B cell (primary cell): ENCODE data around the gene IRF9. TPM values are rescaled to one million over a fixed set of nuclear protein-coding genes. Genes with fewer than 3 reads are reported as not detected.
A peak's percentile ranks its signal among the peaks of the same experiment; 100 is the strongest.

Experiments
- ATAC-seq: fragments of 200-7000 bp; cut with Tn5 transposase; one replicate; pipeline ENCODE4 v1.10.0; 2021; ENCODE audit warnings: low read depth, mild to moderate bottlenecking, moderate number of reproducible peaks, moderate library complexity
- CTCF ChIA-PET: fragments of 350-600 bp; sonication (Branson Sonifier 250); formaldehyde crosslinking; loops from one replicate; lab custom pipeline; 2021; ENCODE audit warnings: antibody characterized with exemption, inconsistent platforms; lab: Charles Lee
- POLR2A ChIA-PET: fragments of 350-600 bp; sonication (Branson Sonifier 250); formaldehyde crosslinking; loops from one replicate; lab custom pipeline; 2021; ENCODE audit warnings: antibody characterized with exemption; lab: Charles Lee
- DNase-seq: peaks from one replicate; pipeline ENCODE4 v3.0.0; 2013
- H2AFZ ChIP-seq: 2 replicates; pipeline ENCODE4 v1.6.1; 2012; ENCODE audit warnings: mild to moderate bottlenecking, low read depth, low read length; ENCODE audit not compliant: insufficient read depth, poor library complexity, severe bottlenecking
- H3K27ac ChIP-seq, 2 donors: 1 replicate in 1 of 2; 2 replicates in 1 of 2; pipeline ENCODE4 v1.5.1; 2012 to 2013; ENCODE audit warnings: low read length in 2 of 2, mild to moderate bottlenecking in 2 of 2, moderate library complexity in 1 of 2
- H3K27me3 ChIP-seq, 4 experiments: fragments of 200-600 bp in 1 of 4; sonication (generic) in 1 of 4; replicated peaks in 1 of 4; 1 replicate in 2 of 4; 2 replicates in 2 of 4; pipeline versions ENCODE4 v1.6.1 to v1.7.0; 2013 to 2016; ENCODE audit warnings: low read length in 3 of 4, mild to moderate bottlenecking in 2 of 4, mixed read lengths in 1 of 4, moderate library complexity in 1 of 4; ENCODE audit not compliant: insufficient read depth in 4 of 4, control insufficient read depth in 3 of 4; ENCODE audit errors: control extremely low read depth in 1 of 4
- H3K36me3 ChIP-seq, 2 experiments: replicated peaks in 1 of 2; 1 replicate in 1 of 2; 2 replicates in 1 of 2; pipeline versions ENCODE4 v1.6.1 to v1.7.1; 2013; ENCODE audit warnings: low read length in 1 of 2; ENCODE audit not compliant: insufficient read depth in 2 of 2, control insufficient read depth in 1 of 2; ENCODE audit errors: control extremely low read depth in 1 of 2, extremely low read depth in 1 of 2
- H3K4me1 ChIP-seq, 2 donors: fragments of 200-600 bp in 1 of 2; sonication (generic) in 1 of 2; 1 replicate in 1 of 2; 2 replicates in 1 of 2; pipeline versions ENCODE4 v1.5.1 to v1.6.1; 2013 to 2017; ENCODE audit warnings: low read length in 2 of 2; ENCODE audit not compliant: control insufficient read depth in 2 of 2, insufficient read depth in 2 of 2
- H3K4me2 ChIP-seq: replicated peaks from 2 replicates; pipeline ENCODE3; 2012; ENCODE audit warnings: mild to moderate bottlenecking, low read depth, low read length; ENCODE audit not compliant: poor library complexity, severe bottlenecking
- H3K4me3 ChIP-seq, 5 experiments: fragments of 200-600 bp in 1 of 5; sonication (generic) in 1 of 5; 1 replicate in 3 of 5; 2 replicates in 2 of 5; pipeline versions ENCODE4 v1.5.1 to v1.7.0; 2011 to 2016; ENCODE audit warnings: low read length in 4 of 5, mild to moderate bottlenecking in 4 of 5, low read depth in 2 of 5, control low read depth in 1 of 5, moderate library complexity in 1 of 5; ENCODE audit not compliant: insufficient read depth in 1 of 5; ENCODE audit errors: control extremely low read depth in 1 of 5, extremely low read depth in 1 of 5
- H3K79me2 ChIP-seq: fragments of 200-600 bp; sonication (generic); one replicate; pipeline ENCODE4 v1.6.0; 2016; ENCODE audit warnings: low read length; ENCODE audit not compliant: control insufficient read depth, insufficient read depth
- H3K9ac ChIP-seq: fragments of 200-600 bp; sonication (generic); 2 replicates; pipeline ENCODE4 v1.6.1; 2017; ENCODE audit warnings: mild to moderate bottlenecking, low read length, moderate library complexity
- H3K9me3 ChIP-seq, 3 donors: one replicate each; pipeline versions ENCODE4 v1.6.1 to v1.7.1; 2013; ENCODE audit warnings: low read length in 2 of 3; ENCODE audit not compliant: control insufficient read depth in 2 of 3, insufficient read depth in 1 of 3; ENCODE audit errors: control extremely low read depth in 1 of 3
- H4K20me1 ChIP-seq: 2 replicates; pipeline ENCODE4 v1.6.0; 2012; ENCODE audit warnings: mild to moderate bottlenecking, low read length; ENCODE audit not compliant: insufficient read depth, control insufficient read depth, poor library complexity, severe bottlenecking
- H3K27ac Mint-ChIP-seq: one replicate; pipeline ENCODE4 v1.8.0; 2021; ENCODE audit warnings: mixed read lengths
- H3K27me3 Mint-ChIP-seq: one replicate; pipeline ENCODE4 v1.8.0; 2021; ENCODE audit warnings: mixed read lengths
- H3K4me1 Mint-ChIP-seq: one replicate; pipeline ENCODE4 v1.8.0; 2021; ENCODE audit warnings: mixed read lengths
- H3K4me3 Mint-ChIP-seq: one replicate; pipeline ENCODE4 v1.8.0; 2021; ENCODE audit warnings: mixed read lengths
- H3K9me3 Mint-ChIP-seq: one replicate; pipeline ENCODE4 v1.8.0; 2022; ENCODE audit warnings: mixed read lengths; ENCODE audit not compliant: insufficient read depth
- EZH2 ChIP-seq: IDR thresholded peaks from 2 replicates; pipeline ENCODE4 v1.6.1; 2012; ENCODE audit warnings: borderline replicate concordance, low read depth, mild to moderate bottlenecking, moderate library complexity, low read length; ENCODE audit not compliant: insufficient read depth, poor library complexity, severe bottlenecking
- WGBS: methylation state at CpG from one replicate; pipeline ENCODE4 v1.1.5; 2013; ENCODE audit warnings: missing lambda C conversion rate; ENCODE audit not compliant: insufficient coverage; 5-methylcytosine and 5-hydroxymethylcytosine counted together
- intact Hi-C: fragments of 100-400 bp; cut with micrococcal nuclease; formaldehyde crosslinking; loops from one replicate; pipeline ENCODE4 v1.10.0; 2022
- polyA plus RNA-seq: library from polyadenylated mRNA; depleted of rRNA; stranded (reverse); fragments of >200 nt; gene quantifications from 2 replicates; pipeline ENCODE4 v1.2.3, GENCODE V29; 2012
- total RNA-seq, 2 donors: library from RNA; stranded (reverse); fragments of 120-200 nt in 1 of 2; gene quantifications; 1 replicate in 1 of 2; 2 replicates in 1 of 2; pipeline versions ENCODE4 v1.2.3 to v1.2.4, GENCODE V29; 2013 to 2022
- TF ChIP-seq, protein P1 (sequence below): fragments of 200-600 bp; IDR thresholded peaks from one replicate; pipeline ENCODE4 v1.8.0; 2022; ENCODE audit warnings: antibody characterized with exemption, mild to moderate bottlenecking

The IRF9 gene
- total and polyA plus RNA-seq, 2 donors (not counting 1 experiment from before 2014, with no cell fraction given): 191 to 269 TPM

- no peak overlapping the region for H3K9ac ChIP-seq
- peaks cover 25 to 29% of the 10 kb centered on the region in 2 donors for H3K4me1 ChIP-seq
- H3K36me3 ChIP-seq: peaks cover 3 to 27% of the 10 kb centered on the region in 2 experiments
- H3K9me3 ChIP-seq: no peaks in the 10 kb centered on the region
- peaks cover 66% of the 10 kb centered on the region for H3K79me2 ChIP-seq
- no peak overlapping the region for H3K4me2 ChIP-seq
- H3K4me3 ChIP-seq: no peak overlapping the region
- intact Hi-C loops: no loop called here
- 96% methylated on average over 8 of the region's 10 CpGs for WGBS
- Mint-ChIP-seq H3K4me1 (peaks cover 50% of the 10 kb centered on the region), H3K9me3 (no peaks in the 10 kb centered on the region), H3K27ac (no peak overlapping the region), H3K4me3 (no peak overlapping the region), H3K27me3 (no peaks in the 10 kb centered on the region)
- CTCF ChIA-PET: interaction anchor here (1.5 to 3.4 kb wide), 3 partner anchors 23 to 120 kb away, joined by 4 to 11 read pairs (median 5); partner anchors contain the start of genes CHMP4A, LTB4R2 and TINF2
- POLR2A ChIA-PET: interaction anchor here (1.3 kb wide), 1 partner anchor 23 kb away, joined by 3 read pairs; the partner anchor contains the start of gene CHMP4A
- no peak overlapping the region for H3K27ac ChIP-seq
- no peaks in the 10 kb centered on the region for H3K27me3 ChIP-seq
- ATAC-seq (no peak), DNase-seq (no peak)
- no peaks in the 10 kb centered on the region for H4K20me1 ChIP-seq
- H2AFZ ChIP-seq: no peak overlapping the region
- TF ChIP-seq EZH2: no peak
- TF ChIP-seq, protein P1, sequence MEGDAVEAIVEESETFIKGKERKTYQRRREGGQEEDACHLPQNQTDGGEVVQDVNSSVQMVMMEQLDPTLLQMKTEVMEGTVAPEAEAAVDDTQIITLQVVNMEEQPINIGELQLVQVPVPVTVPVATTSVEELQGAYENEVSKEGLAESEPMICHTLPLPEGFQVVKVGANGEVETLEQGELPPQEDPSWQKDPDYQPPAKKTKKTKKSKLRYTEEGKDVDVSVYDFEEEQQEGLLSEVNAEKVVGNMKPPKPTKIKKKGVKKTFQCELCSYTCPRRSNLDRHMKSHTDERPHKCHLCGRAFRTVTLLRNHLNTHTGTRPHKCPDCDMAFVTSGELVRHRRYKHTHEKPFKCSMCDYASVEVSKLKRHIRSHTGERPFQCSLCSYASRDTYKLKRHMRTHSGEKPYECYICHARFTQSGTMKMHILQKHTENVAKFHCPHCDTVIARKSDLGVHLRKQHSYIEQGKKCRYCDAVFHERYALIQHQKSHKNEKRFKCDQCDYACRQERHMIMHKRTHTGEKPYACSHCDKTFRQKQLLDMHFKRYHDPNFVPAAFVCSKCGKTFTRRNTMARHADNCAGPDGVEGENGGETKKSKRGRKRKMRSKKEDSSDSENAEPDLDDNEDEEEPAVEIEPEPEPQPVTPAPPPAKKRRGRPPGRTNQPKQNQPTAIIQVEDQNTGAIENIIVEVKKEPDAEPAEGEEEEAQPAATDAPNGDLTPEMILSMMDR: no peak
These were observed 29.4 kb downstream of the IRF9 start for GRCh38 chr14:24190416-24190815.

GRCh38 chr14:24192933-24193332 lies 31.9 kb downstream of the IRF9 start:
- Histone ChIP-seq H4K20me1 (no peaks in the 10 kb centered on the region), H3K79me2 (peaks cover 52% of the 10 kb centered on the region), H3K9me3 (no peaks in the 10 kb centered on the region), H3K36me3 (peaks cover 0 to 14% of the 10 kb centered on the region in 2 experiments), H3K9ac (no peak overlapping the region), H3K27me3 (no peaks in the 10 kb centered on the region), H3K27ac (no peak overlapping the region), H3K4me3 (no peak overlapping the region), H3K4me2 (no peak overlapping the region), H3K4me1 (peaks cover 28 to 35% of the 10 kb centered on the region in 2 donors), H2AFZ (no peak overlapping the region)
- peak overlapping the region; percentile 37 for H3K27ac Mint-ChIP-seq
- CTCF ChIA-PET: no interaction called here
- intact Hi-C loops: no loop called here
- ATAC-seq: no peak
- H3K27me3 Mint-ChIP-seq: no peaks in the 10 kb centered on the region
- no peak for DNase-seq
- 97% methylated on average over 12 of the region's 15 CpGs for WGBS
- H3K4me3 Mint-ChIP-seq: peak overlapping the region; percentile 62
- TF ChIP-seq EZH2: no peak
- TF ChIP-seq, protein P1: no peak
- POLR2A ChIA-PET: no interaction called here
- no peaks in the 10 kb centered on the region for H3K9me3 Mint-ChIP-seq
- peaks cover 54% of the 10 kb centered on the region for H3K4me1 Mint-ChIP-seq
